Ovary (tissue), 9 donors: ENCODE data around the gene PTPRN2. TPM values are rescaled to one million over a fixed set of nuclear protein-coding genes. Genes with fewer than 3 reads are reported as not detected.

ENCODE experiments used
- DNase-seq, 5 donors: peaks; one replicate each; pipeline ENCODE4 v3.0.0-alpha.2; 2019 to 2020
- H3K27ac ChIP-seq, 2 donors: fragments of 200-600 bp; one replicate each; pipeline versions ENCODE4 v1.5.1 to v1.8.0; 2019 to 2022
- H3K27me3 ChIP-seq: fragments of 200-600 bp; one replicate; pipeline ENCODE4 v1.8.0; 2022
- H3K36me3 ChIP-seq: fragments of 200-600 bp; sonication (generic); one replicate; pipeline ENCODE4 v1.5.1; 2019
- H3K4me1 ChIP-seq: one replicate; pipeline ENCODE4 v1.8.1; 2013; ENCODE audit warnings: mild to moderate bottlenecking, moderate library complexity; ENCODE audit not compliant: insufficient read depth
- H3K4me3 ChIP-seq: fragments of 200-600 bp; sonication (generic); one replicate; pipeline ENCODE4 v1.5.1; 2017
- H3K9me3 ChIP-seq, 2 donors: fragments of 200-600 bp in 1 of 2; sonication (generic) in 1 of 2; one replicate each; pipeline versions ENCODE4 v1.5.1 to v1.8.1; 2013 to 2019; ENCODE audit warnings: mild to moderate bottlenecking in 1 of 2, moderate library complexity in 1 of 2
- CTCF ChIP-seq, 3 donors: fragments of 450-650 bp in 2 of 3; fragments of 200-600 bp in 1 of 3; IDR thresholded peaks; one replicate each; pipeline versions ENCODE4 v1.5.1 to v1.8.0; 2016 to 2022; ENCODE audit warnings: antibody characterized with exemption in 3 of 3, mild to moderate bottlenecking in 1 of 3
- EP300 ChIP-seq: sonication (generic); formaldehyde crosslinking; IDR thresholded peaks from one replicate; pipeline ENCODE4 v1.6.1; 2017; ENCODE audit warnings: antibody characterized with exemption
- POLR2A ChIP-seq: fragments of 450-650 bp; IDR thresholded peaks from one replicate; pipeline ENCODE4 v1.6.1; 2017; ENCODE audit warnings: antibody characterized with exemption, mild to moderate bottlenecking, moderate library complexity
- WGBS, 3 donors: extraction: QIAGEN DNeasy Blood & Tissue Kit in 1 of 3; methylation state at CpG; one replicate each; pipeline versions ENCODE4 v1.1.5 to v1.1.7; 2013 to 2017; 5-methylcytosine and 5-hydroxymethylcytosine counted together
- intact Hi-C, 4 donors: fragments of 100-400 bp; cut with DNase I; formaldehyde crosslinking; loops; one replicate each; pipeline versions ENCODE4 v1.11.0 to v1.15.1; 2022 to 2023
- polyA plus RNA-seq, 2 donors: library from polyadenylated mRNA; stranded (reverse); fragments of 200-250 nt in 1 of 2; fragments of 350-450 nt in 1 of 2; fragmentation: Illumina TruSeq in 1 of 2; extraction: RNeasy Lipid Tissue Mini Kit (QIAGEN cat#74804) in 1 of 2; gene quantifications; one replicate each; pipeline ENCODE4 v1.2.3, GENCODE V29; 2013 to 2014
- total RNA-seq, 7 donors: library from RNA; depleted of rRNA in 2 of 7; stranded (reverse); fragments of >200 nt in 2 of 7; fragmentation: NEBNext Ultra II Directional in 3 of 7; extraction: Animal tissue kit (Norgen Biotek cat#: 25700) in 3 of 7; gene quantifications; one replicate each; pipeline versions ENCODE4 v1.1.0 to v1.2.4, GENCODE V29; 2016 to 2023
- donor health status: DM: no; HTN: no; CAD: no; lungs with moderate emphysema.
- donor health status: DM: no; HTN: no; CAD: no.
- donor health status: Bipolar disorder and iron deficiency.
- donor health status: DM: yes; HTN: yes; CAD: no.
- donor health status: DM: no; HTN: no; CAD: no.
- donor health status: DM: yes; HTN: yes; CAD: no.

Gene PTPRN2
- total and polyA plus RNA-seq, 9 donors = 3.5 to 11.1 (median 5.9) TPM

- no peak overlapping the region for H3K27ac ChIP-seq
- DNase-seq = peak in 1 of 5 donors; percentile 9
- 72 to 88% (median 80%) methylated on average over 15 to 20 of the region's 20 CpGs for WGBS, 3 donors
Observed at GRCh38 chr7:157523766-157524421, 1063.7 kb downstream of the PTPRN2 start.

GRCh38 chr7:157523371-157523765 lies 1064.3 kb downstream of the PTPRN2 start:
- TF ChIP-seq POLR2A (no peak), CTCF (IDR thresholded peaks at IDR 0.05) (no peak), EP300 (no peak)
- Histone ChIP-seq H3K36me3 (no peaks in the 10 kb centered on the region), H3K4me1 (no peaks in the 10 kb centered on the region), H3K9me3 (no peaks in the 10 kb centered on the region), H3K27ac (no peak overlapping the region), H3K27me3 (no peaks in the 10 kb centered on the region), H3K4me3 (no peak overlapping the region)
- DNase-seq = peak in 1 of 5 donors; percentile 18
- 79 to 91% (median 86%) methylated on average over 13 of the region's 13 CpGs for WGBS, 3 donors
- intact Hi-C loops = no loop called here

More at GRCh38 chr7:157523766-157524421, 1063.7 kb downstream of the PTPRN2 start:
- TF ChIP-seq EP300 (no peak), CTCF (IDR thresholded peaks at IDR 0.05) (no peak), POLR2A (no peak)
- H3K4me1 ChIP-seq = no peaks in the 10 kb centered on the region
- H3K9me3 ChIP-seq = no peaks in the 10 kb centered on the region
- H3K36me3 ChIP-seq = no peaks in the 10 kb centered on the region
- intact Hi-C loops = no loop called here
- no peaks in the 10 kb centered on the region for H3K27me3 ChIP-seq
- no peak overlapping the region for H3K4me3 ChIP-seq

- TF ChIP-seq POLR2A = no peak
- TF ChIP-seq EP300 = no peak
- no peak for TF ChIP-seq CTCF (IDR thresholded peaks at IDR 0.05)
- DNase-seq = peak in 2 of 5 donors; percentile 0 to 3
- 46 to 57% (median 52%) methylated on average over 9 of the region's 9 CpGs for WGBS, 3 donors
- Histone ChIP-seq H3K36me3 (no peaks in the 10 kb centered on the region), H3K27ac (no peak overlapping the region), H3K9me3 (no peaks in the 10 kb centered on the region), H3K27me3 (no peaks in the 10 kb centered on the region), H3K4me1 (no peaks in the 10 kb centered on the region), H3K4me3 (no peak overlapping the region)
- intact Hi-C loops = no loop called here
Observed at GRCh38 chr7:157522954-157523353, 1064.7 kb downstream of the PTPRN2 start.

GRCh38 chr7:157522189-157522588 lies 1065.4 kb downstream of the PTPRN2 start:
- Histone ChIP-seq H3K4me1 (no peaks in the 10 kb centered on the region), H3K9me3 (no peaks in the 10 kb centered on the region), H3K4me3 (no peak overlapping the region), H3K36me3 (no peaks in the 10 kb centered on the region), H3K27ac (no peak overlapping the region), H3K27me3 (no peaks in the 10 kb centered on the region)
- peak in 2 of 5 donors; percentile 3 to 14 for DNase-seq
- no peak for TF ChIP-seq EP300
- no peak for TF ChIP-seq POLR2A
- no peak for TF ChIP-seq CTCF (IDR thresholded peaks at IDR 0.05)
- 83 to 93% (median 88%) methylated on average over 18 of the region's 18 CpGs for WGBS, 3 donors
- intact Hi-C loops = no loop called here
